Measurements from ENCODE around the gene INSYN1.
"Not testable (repeated sequence)": the region's sequence is repeated elsewhere in the genome, so short reads cannot be mapped to it uniquely, and the experiment has no call there.

INSYN1 gene

DNA sequence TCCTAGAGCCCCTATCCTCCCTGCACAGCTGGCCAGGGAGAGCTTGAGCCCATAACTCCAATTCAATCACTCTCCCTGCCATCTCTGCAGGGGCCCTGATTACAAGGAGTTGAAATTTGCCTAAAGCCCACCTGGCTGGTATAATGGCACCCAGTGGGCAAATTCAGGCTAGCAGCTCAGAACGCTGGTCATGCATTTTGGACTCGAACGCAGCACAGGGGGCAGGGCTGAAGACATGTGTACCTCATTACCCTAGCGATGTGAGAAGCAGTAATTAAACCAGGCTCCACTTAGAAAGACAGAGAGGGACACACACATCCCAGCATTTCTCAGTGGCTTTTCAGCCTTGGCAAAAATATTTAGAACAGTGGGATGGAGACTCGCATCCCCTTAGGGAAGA lies 3.2 kb downstream of the INSYN1 start:
- no peak for DNase-seq (ENCODE audit: low read depth in 3 of 3)

- DNase-seq (ENCODE audit: low read depth in 3 of 3): no peak
Observed at GRCh38 chr15:73749533-73749932, 3.6 kb downstream of the INSYN1 start.

DNA sequence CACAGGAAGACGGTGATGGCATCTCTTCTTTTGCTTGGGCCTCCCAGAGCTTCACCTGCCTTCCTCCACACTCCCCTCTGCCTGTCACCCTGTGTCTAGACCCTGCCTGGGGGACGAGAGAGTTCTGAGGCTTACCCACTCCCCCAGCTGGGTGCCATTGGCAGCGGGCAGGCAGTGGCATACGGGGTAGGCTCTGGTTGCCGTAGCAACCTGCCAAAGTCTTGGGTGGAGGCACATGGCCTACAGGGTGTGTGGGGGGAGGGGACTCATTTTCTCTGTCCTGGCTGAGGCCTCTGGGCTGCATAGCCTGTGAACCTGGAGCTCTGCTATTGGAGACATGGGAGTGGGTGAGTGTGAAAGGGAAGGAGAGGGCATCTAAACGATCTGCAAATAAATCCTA lies 4.4 kb downstream of the INSYN1 start:
- no peak for DNase-seq (ENCODE audit: low read depth in 3 of 3)

DNA sequence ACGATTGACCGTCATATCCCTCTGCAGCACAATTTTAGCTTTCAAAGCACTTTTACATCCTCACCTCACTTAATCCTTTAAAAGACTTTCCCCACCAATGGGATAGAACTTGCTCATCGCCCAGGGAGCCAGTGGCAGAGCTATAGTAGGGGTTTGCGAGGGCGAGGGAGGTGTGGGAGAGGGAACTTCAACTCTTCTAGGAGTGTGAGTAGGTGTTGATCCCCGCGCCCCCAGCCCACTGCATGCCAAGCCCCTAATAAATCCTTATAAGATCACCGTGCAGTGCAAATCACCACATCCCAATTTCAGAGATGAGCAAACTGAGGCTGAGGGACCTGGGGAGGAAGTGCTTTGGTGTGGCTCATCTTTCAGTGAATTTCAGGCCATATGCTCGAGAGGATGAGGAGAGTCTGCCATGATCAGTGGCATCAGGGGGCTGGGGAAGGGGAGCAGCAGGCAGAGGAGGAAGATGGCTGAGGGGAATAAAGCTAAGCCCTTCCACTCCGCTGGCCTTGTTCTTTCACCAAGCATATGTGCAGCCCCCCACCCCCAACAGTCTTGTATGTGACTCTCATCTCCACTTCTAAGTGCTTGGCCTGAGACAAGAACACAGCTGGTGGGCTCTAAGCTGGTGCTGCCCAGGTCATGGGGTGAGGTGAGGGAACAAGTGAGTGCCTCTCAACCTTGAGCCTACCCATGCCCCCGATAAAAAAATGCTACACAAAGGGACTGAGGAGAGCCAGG lies 5.1 kb downstream of the INSYN1 start:
- DNase-seq (ENCODE audit: low read depth in 3 of 3): no peak

DNA sequence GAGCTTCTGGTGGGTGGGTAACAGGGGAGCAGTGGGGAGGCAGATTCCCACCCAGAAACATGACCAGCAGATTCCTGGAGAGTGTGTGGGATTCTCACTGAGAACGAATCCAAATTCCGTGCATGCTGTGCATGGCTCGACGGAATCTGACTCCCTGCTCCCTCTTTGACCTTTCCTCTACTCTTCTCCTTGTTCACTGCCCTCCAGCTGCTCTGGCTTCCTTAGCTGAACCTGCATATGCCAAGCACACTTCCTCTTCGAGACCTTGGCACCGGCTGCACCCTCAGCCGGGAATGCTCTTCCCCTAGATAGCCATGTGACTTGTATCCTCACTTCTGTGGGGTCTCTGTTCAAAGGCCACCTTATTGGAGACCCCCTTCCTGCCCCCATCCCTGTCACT lies 6.3 kb downstream of the INSYN1 start:
- DNase-seq (ENCODE audit: low read depth in 3 of 3): no peak

- no peak for DNase-seq (ENCODE audit: low read depth in 3 of 3)
Observed at GRCh38 chr15:73746261-73746660, 6.9 kb downstream of the INSYN1 start.

GRCh38 chr15:73745073-73745472 lies 8.1 kb downstream of the INSYN1 start:
- no peak for DNase-seq (ENCODE audit: low read depth in 3 of 3)

- DNase-seq (ENCODE audit: low read depth in 3 of 3): no peak
Observed at GRCh38 chr15:73744293-73744692, 8.9 kb downstream of the INSYN1 start.

GRCh38 chr15:73741321-73741836 lies 11.8 kb downstream of the INSYN1 start:
- DNase-seq (ENCODE audit: low read depth in 3 of 3): no peak

GRCh38 chr15:73740152-73741048 lies 12.8 kb downstream of the INSYN1 start:
- no peak for DNase-seq (ENCODE audit: low read depth in 3 of 3)

- no peak for DNase-seq (ENCODE audit: low read depth in 3 of 3)
Observed at GRCh38 chr15:73737535-73737934, 15.6 kb downstream of the INSYN1 start.

GRCh38 chr15:73732930-73733329 lies 20.2 kb downstream of the INSYN1 start:
- no peak for DNase-seq (ENCODE audit: low read depth in 3 of 3)

- DNase-seq (ENCODE audit: low read depth in 3 of 3): not testable (repeated sequence)
Observed at GRCh38 chr15:73732051-73732450, 21.1 kb downstream of the INSYN1 start.

GRCh38 chr15:73727330-73727976 lies 25.7 kb downstream of the INSYN1 start:
- DNase-seq (ENCODE audit: low read depth in 3 of 3): no peak

- DNase-seq (ENCODE audit: low read depth in 3 of 3): no peak
Observed at GRCh38 chr15:73724212-73724611, 28.9 kb downstream of the INSYN1 start.

- DNase-seq (ENCODE audit: low read depth in 3 of 3): no peak
Observed at GRCh38 chr15:73723191-73723590, 30.0 kb downstream of the INSYN1 start.

- no peak for DNase-seq (ENCODE audit: low read depth in 3 of 3)
Observed at GRCh38 chr15:73722425-73722824, 30.7 kb downstream of the INSYN1 start.

GRCh38 chr15:73718694-73719093 lies 34.5 kb downstream of the INSYN1 start:
- DNase-seq (ENCODE audit: low read depth in 3 of 3): no peak

DNA sequence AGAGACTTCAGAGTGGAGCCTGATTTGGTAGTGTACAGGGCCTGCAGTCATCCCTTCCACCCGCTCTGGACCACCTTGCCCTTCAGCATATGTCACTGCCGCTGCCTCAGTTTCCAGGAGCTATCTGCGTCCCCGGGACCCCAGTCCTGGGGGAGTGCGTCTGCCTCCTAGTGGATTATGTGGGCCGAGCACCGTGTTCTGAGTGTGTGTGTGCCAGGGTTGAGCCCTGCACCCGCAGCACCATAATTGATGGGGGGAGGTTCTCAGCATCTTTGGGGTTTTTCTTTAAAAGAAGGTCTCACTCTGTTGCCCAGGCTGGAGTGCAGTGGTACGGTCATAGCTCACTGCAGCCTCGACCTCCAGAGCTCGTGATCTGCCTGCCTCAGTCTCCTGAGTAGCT lies 35.3 kb downstream of the INSYN1 start:
- no peak for DNase-seq (ENCODE audit: low read depth in 3 of 3)

DNA sequence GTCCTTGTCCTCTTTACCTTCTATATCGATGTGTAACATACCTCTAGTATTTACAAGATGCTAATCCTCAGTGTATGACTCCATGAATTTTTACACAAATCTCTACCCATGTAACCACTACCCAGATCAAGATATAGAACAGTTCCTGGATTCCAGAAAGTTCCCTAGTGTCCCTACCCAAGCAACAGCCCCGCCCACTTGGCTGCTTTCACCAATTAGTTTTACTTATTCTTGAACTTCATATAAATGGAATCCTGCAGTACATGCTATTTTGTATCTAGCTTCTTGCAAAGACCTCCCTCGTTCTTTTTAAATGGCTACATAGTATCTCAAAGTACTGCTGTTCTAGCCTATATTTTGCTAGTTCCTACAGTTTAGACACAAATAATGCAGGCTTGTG lies 35.9 kb downstream of the INSYN1 start:
- no peak for DNase-seq (ENCODE audit: low read depth in 3 of 3)

- DNase-seq (ENCODE audit: low read depth in 3 of 3): no peak
Observed at GRCh38 chr15:73716417-73716816, 36.7 kb downstream of the INSYN1 start.

DNA sequence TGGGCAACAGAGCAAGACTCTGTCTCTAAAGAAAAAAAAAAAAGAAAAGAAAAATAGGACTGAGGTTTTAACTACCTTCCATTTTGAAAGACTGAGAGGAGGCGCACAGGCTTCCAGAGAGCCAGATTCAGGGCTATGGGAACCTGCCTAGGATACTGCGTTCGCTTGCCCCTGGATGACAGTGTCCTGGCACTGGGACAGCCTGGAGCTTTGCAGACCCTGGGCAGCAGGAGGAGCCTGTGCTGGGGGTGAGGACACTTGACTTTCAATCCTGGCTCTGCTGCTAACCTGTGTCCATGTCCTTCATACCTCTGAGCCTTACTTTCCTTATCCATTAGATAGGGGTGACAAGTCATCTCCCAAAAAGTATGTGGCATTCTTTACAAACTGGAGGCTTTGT lies 37.7 kb downstream of the INSYN1 start:
- DNase-seq (ENCODE audit: low read depth in 3 of 3): no peak
